Coronary artery (tissue), 2 donors: ENCODE results near the gene LRRC1.

ENCODE experiments used
- DNase-seq: peaks from one replicate; pipeline ENCODE4 v3.0.0-alpha.2; 2017; ENCODE audit warnings: low spot score
- H3K27ac ChIP-seq, 2 donors: fragments of 200-600 bp; sonication (generic); one replicate each; pipeline ENCODE4 v1.5.1; 2016 to 2019
- H3K4me3 ChIP-seq: fragments of 200-600 bp; sonication (generic); 2 replicates; pipeline ENCODE4 v1.5.1; 2016; ENCODE audit warnings: mild to moderate bottlenecking, moderate library complexity
- TF ChIP-seq, protein P1 (sequence below): fragments of 200-600 bp; sonication (generic); IDR thresholded peaks from one replicate; pipeline ENCODE4 v1.5.1; 2019; ENCODE audit warnings: antibody characterized with exemption

The LRRC1 gene

DNA sequence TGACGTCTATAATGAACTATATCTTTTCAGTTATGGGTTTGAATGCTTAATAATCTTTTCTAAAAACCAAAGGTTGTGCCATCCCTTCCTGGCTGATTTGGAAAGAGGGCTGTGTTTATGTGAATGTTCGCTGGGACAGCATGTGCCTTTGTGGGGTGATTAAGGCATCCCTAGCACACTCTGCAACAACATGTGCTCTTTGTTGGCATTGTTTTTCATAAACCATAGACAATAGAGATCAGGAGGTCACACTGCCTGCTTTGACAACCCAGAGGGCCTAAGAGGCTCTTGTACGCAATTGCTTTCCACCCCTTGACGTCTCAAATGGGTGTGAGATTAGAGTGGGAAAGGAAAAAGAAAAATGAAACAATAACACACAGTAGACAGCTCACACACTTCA lies 116.0 kb downstream of the LRRC1 start:
- Histone ChIP-seq H3K4me3 (no peak overlapping the region), H3K27ac (no peak overlapping the region)
- TF ChIP-seq, protein P1, sequence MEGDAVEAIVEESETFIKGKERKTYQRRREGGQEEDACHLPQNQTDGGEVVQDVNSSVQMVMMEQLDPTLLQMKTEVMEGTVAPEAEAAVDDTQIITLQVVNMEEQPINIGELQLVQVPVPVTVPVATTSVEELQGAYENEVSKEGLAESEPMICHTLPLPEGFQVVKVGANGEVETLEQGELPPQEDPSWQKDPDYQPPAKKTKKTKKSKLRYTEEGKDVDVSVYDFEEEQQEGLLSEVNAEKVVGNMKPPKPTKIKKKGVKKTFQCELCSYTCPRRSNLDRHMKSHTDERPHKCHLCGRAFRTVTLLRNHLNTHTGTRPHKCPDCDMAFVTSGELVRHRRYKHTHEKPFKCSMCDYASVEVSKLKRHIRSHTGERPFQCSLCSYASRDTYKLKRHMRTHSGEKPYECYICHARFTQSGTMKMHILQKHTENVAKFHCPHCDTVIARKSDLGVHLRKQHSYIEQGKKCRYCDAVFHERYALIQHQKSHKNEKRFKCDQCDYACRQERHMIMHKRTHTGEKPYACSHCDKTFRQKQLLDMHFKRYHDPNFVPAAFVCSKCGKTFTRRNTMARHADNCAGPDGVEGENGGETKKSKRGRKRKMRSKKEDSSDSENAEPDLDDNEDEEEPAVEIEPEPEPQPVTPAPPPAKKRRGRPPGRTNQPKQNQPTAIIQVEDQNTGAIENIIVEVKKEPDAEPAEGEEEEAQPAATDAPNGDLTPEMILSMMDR, result no peak
- DNase-seq, result no peak

DNA sequence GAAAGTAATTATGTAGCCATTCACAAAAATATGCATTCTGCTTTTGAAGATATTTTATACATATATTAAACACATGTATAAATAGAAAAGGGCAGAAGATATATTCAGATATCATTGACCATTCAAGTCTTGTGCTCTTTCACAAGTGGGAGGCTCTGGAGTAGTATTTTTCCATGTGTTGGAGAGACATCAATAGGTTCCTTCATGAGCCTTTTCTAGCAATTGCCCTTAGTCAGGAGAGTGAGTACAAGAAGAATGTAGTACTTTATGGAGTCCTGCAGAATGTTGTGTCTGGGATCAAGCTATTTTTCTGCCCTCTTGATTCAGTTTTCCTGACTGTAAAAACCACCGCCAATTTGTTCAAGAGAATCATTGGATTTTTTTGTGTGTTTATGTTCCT lies 117.9 kb downstream of the LRRC1 start:
- Histone ChIP-seq H3K4me3 (no peak overlapping the region), H3K27ac (no peak overlapping the region)
- DNase-seq, result no peak
- TF ChIP-seq, protein P1, result no peak

DNA sequence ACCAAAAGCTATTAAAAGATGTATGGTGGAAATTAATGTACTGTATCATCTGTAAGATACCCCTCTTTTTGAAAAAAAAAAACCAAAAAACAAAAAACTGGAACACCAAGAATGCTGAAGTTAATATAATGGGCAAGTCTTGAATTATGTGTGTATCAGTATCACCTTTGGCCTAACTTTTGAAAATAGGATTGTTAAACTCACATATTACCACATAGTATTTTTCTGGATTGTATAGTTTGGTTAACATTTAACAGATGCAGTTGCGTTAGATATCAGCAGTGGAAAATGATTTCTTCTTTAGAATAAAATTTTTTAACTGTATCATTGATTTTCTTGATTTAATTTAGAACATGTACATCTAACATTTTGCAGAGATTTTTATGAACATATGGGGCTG lies 118.5 kb downstream of the LRRC1 start:
- TF ChIP-seq, protein P1, result no peak
- DNase-seq, result no peak
- H3K27ac ChIP-seq, result no peak overlapping the region
- no peak overlapping the region for H3K4me3 ChIP-seq

DNA sequence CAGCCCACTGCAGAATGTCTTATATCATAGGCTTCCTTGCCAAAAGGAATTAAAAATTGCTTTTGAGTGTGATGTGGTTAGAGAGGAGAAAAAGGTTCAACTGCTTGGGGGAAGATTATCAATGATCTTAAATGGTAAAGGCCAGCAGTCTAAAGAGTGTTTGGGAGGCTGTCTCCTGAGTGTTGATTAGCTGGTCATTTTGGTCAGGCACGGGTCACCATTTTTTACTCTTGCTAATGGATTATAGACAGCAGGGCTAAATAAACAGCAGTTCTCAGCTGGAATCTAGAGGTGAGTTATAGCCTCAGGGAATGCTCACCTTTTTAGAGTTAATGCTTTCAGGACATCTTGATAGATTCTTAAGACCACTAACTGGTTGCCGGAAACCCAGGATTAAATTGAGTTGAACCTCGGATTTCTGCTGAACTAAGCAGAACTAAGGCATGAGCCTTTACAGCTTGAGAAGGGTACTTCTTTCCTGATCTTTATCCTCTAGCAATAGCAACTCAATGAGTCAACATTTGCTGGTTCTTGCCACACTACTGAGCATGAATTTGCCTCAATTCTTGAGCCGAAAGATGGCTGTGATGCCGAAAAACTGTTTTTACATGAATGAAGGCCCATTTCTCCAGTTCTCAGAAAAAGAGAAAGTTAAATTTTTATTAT lies 120.4 kb downstream of the LRRC1 start:
- TF ChIP-seq, protein P1, result no peak
- DNase-seq, result no peak
- no peak overlapping the region for H3K27ac ChIP-seq
- no peak overlapping the region for H3K4me3 ChIP-seq

DNA sequence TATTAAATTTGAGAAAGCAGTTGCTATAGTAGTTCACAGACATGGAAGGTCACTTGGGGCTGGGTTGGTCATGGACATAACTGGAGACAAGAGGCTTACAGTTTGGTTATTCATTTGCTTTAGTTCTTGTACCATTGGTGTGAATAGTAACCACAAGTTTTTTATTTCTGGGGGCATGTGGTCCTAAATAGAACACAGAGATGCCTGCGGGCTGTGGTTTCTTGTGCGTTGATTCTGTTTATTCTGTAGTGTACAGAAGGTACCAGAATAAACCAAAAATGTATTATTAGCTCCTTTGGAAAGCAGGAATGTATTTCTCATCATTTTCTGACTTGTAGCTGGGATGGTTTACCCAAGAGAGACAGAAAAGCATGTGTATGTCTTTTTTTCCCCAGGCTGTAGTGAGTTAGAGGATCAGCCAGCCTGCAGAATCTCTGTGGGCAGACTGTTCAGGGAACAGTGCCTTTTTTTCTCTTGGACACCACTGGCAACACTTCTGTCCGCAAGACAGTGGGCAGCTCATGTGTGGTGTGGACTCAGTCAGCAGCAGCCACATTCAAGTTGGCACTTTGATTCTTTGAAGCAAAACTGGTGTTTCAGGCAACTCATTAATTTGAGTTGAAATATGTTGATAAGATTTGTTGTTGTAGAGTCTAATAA lies 122.1 kb downstream of the LRRC1 start:
- Histone ChIP-seq H3K4me3 (no peak overlapping the region), H3K27ac (no peak overlapping the region)
- TF ChIP-seq, protein P1, result no peak
- DNase-seq, result no peak

DNA sequence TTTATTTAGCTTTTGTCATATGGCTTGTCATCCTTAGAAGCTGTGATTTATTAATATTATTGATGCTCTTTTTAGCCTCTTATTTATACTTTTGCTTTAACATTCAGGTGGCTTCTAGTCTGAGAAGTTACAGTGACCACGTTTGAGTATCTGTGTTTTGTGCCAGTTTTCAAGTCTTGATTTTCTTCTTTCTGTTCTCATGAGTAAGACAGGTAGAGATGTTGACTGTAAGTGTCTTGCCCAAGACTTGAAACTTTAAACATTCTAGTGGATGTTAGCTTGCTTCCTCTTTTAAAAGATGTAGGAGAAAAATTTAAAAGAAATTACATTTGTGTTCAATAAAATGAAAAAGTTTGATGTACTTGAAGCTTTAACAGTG lies 122.6 kb downstream of the LRRC1 start:
- no peak overlapping the region for H3K4me3 ChIP-seq
- DNase-seq, result no peak
- no peak overlapping the region for H3K27ac ChIP-seq
- TF ChIP-seq, protein P1, result no peak
